Measurements from ENCODE around the gene CLK3. TPM values are rescaled to one million over a fixed set of nuclear protein-coding genes. Genes with fewer than 3 reads are reported as not detected.

The CLK3 gene
- total and polyA plus RNA-seq, 2 experiments from 2014 or later = 100 to 319 TPM

- peaks cover 31% of the 10 kb centered on the region for H3K36me3 ChIP-seq
- no peaks in the 10 kb centered on the region for H3K27me3 ChIP-seq
Observed at GRCh38 chr15:74669627-74670026, 54.0 kb downstream of the CLK3 start.

GRCh38 chr15:74674161-74674560, 58.5 kb downstream of the CLK3 start:
- no peak for TF ChIP-seq CTCF (IDR thresholded peaks at IDR 0.05; ENCODE audit: low read depth, low read length)
- H3K9me3 ChIP-seq (ENCODE audit: low read depth) = no peaks in the 10 kb centered on the region
- H3K36me3 ChIP-seq = peaks cover 21% of the 10 kb centered on the region
- no peak overlapping the region for H3K27ac ChIP-seq
- H3K4me1 ChIP-seq (ENCODE audit: low read depth) = no peaks in the 10 kb centered on the region
- DNase-seq (ENCODE audit: low read depth in 1 of 2, low spot score in 1 of 2) = no peak
- H3K4me3 ChIP-seq = no peak overlapping the region
- H3K27me3 ChIP-seq = no peaks in the 10 kb centered on the region

More at GRCh38 chr15:74669627-74670026, 54.0 kb downstream of the CLK3 start:
- Histone ChIP-seq H3K4me3 (no peak overlapping the region), H3K27ac (no peak overlapping the region), H3K9me3 (ENCODE audit: low read depth) (no peaks in the 10 kb centered on the region), H3K4me1 (ENCODE audit: low read depth) (no peaks in the 10 kb centered on the region)
- no peak for TF ChIP-seq CTCF (IDR thresholded peaks at IDR 0.05; ENCODE audit: low read depth, low read length)
- DNase-seq (ENCODE audit: low read depth in 1 of 2, low spot score in 1 of 2) = no peak

- peaks cover 7% of the 10 kb centered on the region for H3K36me3 ChIP-seq
- TF ChIP-seq CTCF (IDR thresholded peaks at IDR 0.05; ENCODE audit: low read depth, low read length) = no peak
- H3K9me3 ChIP-seq (ENCODE audit: low read depth) = no peaks in the 10 kb centered on the region
- H3K27ac ChIP-seq = no peak overlapping the region
- no peaks in the 10 kb centered on the region for H3K4me1 ChIP-seq (ENCODE audit: low read depth)
- no peak for DNase-seq (ENCODE audit: low read depth in 1 of 2, low spot score in 1 of 2)
- H3K27me3 ChIP-seq = no peaks in the 10 kb centered on the region
- no peak overlapping the region for H3K4me3 ChIP-seq
Observed at GRCh38 chr15:74676801-74677200, 61.2 kb downstream of the CLK3 start.

Other genes starting within 250 kb of the CLK3 start
- gene CYP11A1, start 248.2 kb upstream of the CLK3 start, total RNA-seq = 5.4 and 9.8 TPM in 2 replicates
- gene CYP11A1, start 248.2 kb upstream of the CLK3 start, polyA plus RNA-seq = 11.2 and 13.0 TPM in 2 replicates
- gene SEMA7A, start 181.9 kb upstream of the CLK3 start, total RNA-seq = 8.7 and 11.9 TPM in 2 replicates
- 0.99 and 3.3 TPM in 2 replicates for gene SEMA7A, start 181.9 kb upstream of the CLK3 start, polyA plus RNA-seq
- gene UBL7, start 154.7 kb upstream of the CLK3 start, total RNA-seq = 74.3 and 88.4 TPM in 2 replicates
- gene UBL7, start 154.7 kb upstream of the CLK3 start, polyA plus RNA-seq = 130 and 135 TPM in 2 replicates
- gene ARID3B, start 74.6 kb upstream of the CLK3 start, total RNA-seq = 60.7 and 69.8 TPM in 2 replicates
- 70.5 and 72.6 TPM in 2 replicates for gene ARID3B, start 74.6 kb upstream of the CLK3 start, polyA plus RNA-seq
- gene EDC3, start 80.2 kb downstream of the CLK3 start, total RNA-seq = 16.1 and 17.6 TPM in 2 replicates
- gene EDC3, start 80.2 kb downstream of the CLK3 start, polyA plus RNA-seq = 25.2 and 41.5 TPM in 2 replicates
- 0.28 and 0.45 TPM in 2 replicates for gene CYP1A1, start 109.7 kb downstream of the CLK3 start, total RNA-seq
- 0.56 TPM in 1 of 2 replicates, not detected in the other for gene CYP1A1, start 109.7 kb downstream of the CLK3 start, polyA plus RNA-seq
- not detected in 2 replicates for gene CYP1A2, start 133.0 kb downstream of the CLK3 start, total RNA-seq
- gene CYP1A2, start 133.0 kb downstream of the CLK3 start, polyA plus RNA-seq = not detected in 2 replicates
- 42.4 and 43.1 TPM in 2 replicates for gene CSK, start 166.2 kb downstream of the CLK3 start, total RNA-seq
- gene CSK, start 166.2 kb downstream of the CLK3 start, polyA plus RNA-seq = 26.2 and 30.3 TPM in 2 replicates
- gene LMAN1L, start 197.0 kb downstream of the CLK3 start, total RNA-seq = not detected in 2 replicates
- gene LMAN1L, start 197.0 kb downstream of the CLK3 start, polyA plus RNA-seq = not detected in 2 replicates
- gene CPLX3, start 210.8 kb downstream of the CLK3 start, total RNA-seq = not detected in 2 replicates
- gene CPLX3, start 210.8 kb downstream of the CLK3 start, polyA plus RNA-seq = not detected in 2 replicates
- gene ULK3, start 227.3 kb downstream of the CLK3 start, total RNA-seq = 39.5 and 52.4 TPM in 2 replicates
- gene ULK3, start 227.3 kb downstream of the CLK3 start, polyA plus RNA-seq = 40.0 and 54.6 TPM in 2 replicates